H1 (cell line): Measurements from ENCODE around the gene AMN. TPM values are rescaled to one million over a fixed set of nuclear protein-coding genes. Genes with fewer than 3 reads are reported as not detected.

Source experiments
- CTCF ChIA-PET: fragments of 300-600 bp; sonication (Branson Sonifier 250); formaldehyde crosslinking; loops from one replicate; lab custom pipeline; 2021; ENCODE audit not compliant: partially characterized antibody; lab: Charles Lee
- POLR2A ChIA-PET: fragments of 300-600 bp; sonication (Branson Sonifier 250); formaldehyde crosslinking; loops from one replicate; lab custom pipeline; 2021; ENCODE audit warnings: inconsistent platforms; ENCODE audit not compliant: partially characterized antibody; lab: Charles Lee
- DNase-seq, 2 experiments: peaks; one replicate each; pipeline versions ENCODE4 v3.0.0 to v3.0.0-alpha.2; 2010 to 2022; ENCODE audit warnings: low spot score in 2 of 2, low read depth in 1 of 2, mixed read lengths in 1 of 2
- FAIRE-seq: peaks from 2 replicates; lab custom pipeline; 2011; peaks lifted over from hg19 to GRCh38; lab: Jason Lieb, UNC
- H2AFZ ChIP-seq: 2 replicates; pipeline ENCODE4 v1.8.1; 2012; ENCODE audit warnings: low read length, inconsistent platforms
- H2AK5ac ChIP-seq: 2 replicates; pipeline ENCODE4 v1.6.1; 2013; ENCODE audit warnings: low read depth, low read length
- H2BK120ac ChIP-seq: replicated peaks from 2 replicates; pipeline ENCODE3; 2013; ENCODE audit warnings: low read depth, low read length, inconsistent platforms
- H2BK12ac ChIP-seq: 2 replicates; pipeline ENCODE4 v1.6.1; 2013; ENCODE audit warnings: low read depth, low read length
- H2BK15ac ChIP-seq: 2 replicates; pipeline ENCODE4 v1.6.1; 2013; ENCODE audit warnings: low read length
- H2BK20ac ChIP-seq: 2 replicates; pipeline ENCODE4 v1.6.1; 2013; ENCODE audit warnings: low read length
- H2BK5ac ChIP-seq: 2 replicates; pipeline ENCODE4 v1.6.1; 2013; ENCODE audit warnings: low read depth, low read length
- H3K14ac ChIP-seq: 2 replicates; pipeline ENCODE4 v1.6.1; 2013; ENCODE audit warnings: inconsistent platforms; ENCODE audit not compliant: insufficient read length
- H3K18ac ChIP-seq: 2 replicates; pipeline ENCODE4 v1.6.1; 2013; ENCODE audit warnings: low read length; ENCODE audit errors: extremely low read depth
- H3K23ac ChIP-seq: 2 replicates; pipeline ENCODE4 v1.6.1; 2013; ENCODE audit warnings: inconsistent platforms; ENCODE audit not compliant: insufficient read length
- H3K23me2 ChIP-seq: 2 replicates; pipeline ENCODE4 v1.6.1; 2013; ENCODE audit warnings: low read depth, low read length
- H3K27ac ChIP-seq: 2 replicates; pipeline ENCODE4 v1.6.1; 2011; ENCODE audit warnings: low read depth, low read length, inconsistent platforms
- H3K27me3 ChIP-seq, 4 experiments: replicated peaks in 1 of 4; 1 replicate in 1 of 4; 2 replicates in 3 of 4; pipeline versions ENCODE4 v1.6.1 to v1.8.1; 2011 to 2013; ENCODE audit warnings: low read length in 3 of 4, mild to moderate bottlenecking in 3 of 4, inconsistent platforms in 2 of 4, mixed read lengths in 2 of 4, moderate library complexity in 1 of 4; ENCODE audit not compliant: control insufficient read depth in 3 of 4, insufficient read depth in 3 of 4; ENCODE audit errors: extremely low read depth in 1 of 4
- H3K36me3 ChIP-seq, 4 experiments: 2 replicates each; pipeline versions ENCODE4 v1.6.1 to v1.8.1; 2011 to 2013; ENCODE audit warnings: mild to moderate bottlenecking in 4 of 4, low read length in 3 of 4, moderate library complexity in 2 of 4, control low read depth in 1 of 4, inconsistent platforms in 1 of 4; ENCODE audit not compliant: insufficient read depth in 4 of 4, control insufficient read depth in 2 of 4
- H3K4ac ChIP-seq: replicated peaks from 2 replicates; pipeline ENCODE3; 2013; ENCODE audit warnings: low read length, low read depth, mixed read lengths, inconsistent platforms; ENCODE audit not compliant: insufficient read length
- H3K4me1 ChIP-seq, 4 experiments: replicated peaks in 1 of 4; 1 replicate in 1 of 4; 2 replicates in 3 of 4; pipeline versions ENCODE4 v1.6.1 to v1.8.1; 2011 to 2013; ENCODE audit warnings: low read length in 3 of 4, inconsistent platforms in 2 of 4, mixed read lengths in 1 of 4; ENCODE audit not compliant: insufficient read depth in 4 of 4, control insufficient read depth in 3 of 4
- H3K4me2 ChIP-seq, 2 experiments: 2 replicates each; pipeline versions ENCODE4 v1.6.1 to v1.8.1; 2011 to 2013; ENCODE audit warnings: low read depth in 2 of 2, low read length in 2 of 2, control low read depth in 1 of 2, inconsistent platforms in 1 of 2, mild to moderate bottlenecking in 1 of 2; ENCODE audit not compliant: insufficient read depth in 1 of 2
- H3K4me3 ChIP-seq, 4 experiments: fragments of 200-600, 300-600 bp in 1 of 4; sonication (generic), shearing (Covaris generic), sonication (Bioruptor Twin) in 1 of 4; 2 replicates each; pipeline versions ENCODE4 v1.5.1 to v1.8.1; 2011 to 2016; ENCODE audit warnings: low read length in 4 of 4, low read depth in 3 of 4, control low read depth in 2 of 4, inconsistent platforms in 2 of 4, mild to moderate bottlenecking in 2 of 4, mixed read lengths in 1 of 4, moderate library complexity in 1 of 4; ENCODE audit not compliant: insufficient read depth in 2 of 4; ENCODE audit errors: extremely low read depth in 1 of 4
- H3K56ac ChIP-seq: replicated peaks from 2 replicates; pipeline ENCODE3; 2013; ENCODE audit warnings: low read depth, mild to moderate bottlenecking, mixed read lengths, low read length, inconsistent platforms; ENCODE audit not compliant: insufficient read length
- H3K79me1 ChIP-seq: 2 replicates; pipeline ENCODE4 v1.6.1; 2013; ENCODE audit warnings: low read depth, low read length, control low read depth
- H3K79me2 ChIP-seq, 2 experiments: 2 replicates each; pipeline versions ENCODE4 v1.6.1 to v1.8.1; 2012 to 2013; ENCODE audit warnings: low read length in 2 of 2, mild to moderate bottlenecking in 2 of 2, inconsistent platforms in 1 of 2; ENCODE audit not compliant: insufficient read depth in 2 of 2, control insufficient read depth in 1 of 2
- H3K9ac ChIP-seq, 4 experiments: replicated peaks in 1 of 4; 1 replicate in 1 of 4; 2 replicates in 3 of 4; pipeline versions ENCODE4 v1.6.1 to v1.8.1; 2011 to 2013; ENCODE audit warnings: low read depth in 3 of 4, low read length in 3 of 4, control low read depth in 2 of 4, mild to moderate bottlenecking in 2 of 4, moderate library complexity in 2 of 4, inconsistent platforms in 1 of 4; ENCODE audit errors: extremely low read depth in 1 of 4
- H3K9me3 ChIP-seq, 2 experiments: 2 replicates each; pipeline versions ENCODE4 v1.6.1 to v1.8.1; 2012 to 2013; ENCODE audit warnings: mild to moderate bottlenecking in 2 of 2, moderate library complexity in 2 of 2, control low read depth in 1 of 2, inconsistent platforms in 1 of 2, low read depth in 1 of 2, low read length in 1 of 2, mixed read lengths in 1 of 2; ENCODE audit not compliant: insufficient read depth in 2 of 2
- H4K20me1 ChIP-seq, 2 experiments: replicated peaks in 1 of 2; 2 replicates each; pipeline versions ENCODE3 to v1.8.1; 2011 to 2013; ENCODE audit warnings: inconsistent platforms in 2 of 2, low read length in 2 of 2, mild to moderate bottlenecking in 1 of 2; ENCODE audit not compliant: insufficient read depth in 2 of 2, control insufficient read depth in 1 of 2
- H4K5ac ChIP-seq: 2 replicates; pipeline ENCODE4 v1.6.1; 2013; ENCODE audit warnings: low read length, low read depth, mixed read lengths, inconsistent platforms; ENCODE audit not compliant: insufficient read length
- H4K8ac ChIP-seq: 2 replicates; pipeline ENCODE4 v1.8.0; 2013; ENCODE audit warnings: mild to moderate bottlenecking, moderate library complexity, low read length, inconsistent platforms; ENCODE audit not compliant: insufficient read depth; ENCODE audit errors: extremely low read depth
- H4K91ac ChIP-seq: replicated peaks from 2 replicates; pipeline ENCODE3; 2013; ENCODE audit warnings: low read length, mixed read lengths, inconsistent platforms; ENCODE audit not compliant: insufficient read length
- CTBP2 ChIP-seq: IDR thresholded peaks from 2 replicates; pipeline ENCODE4 v1.7.0; 2011; ENCODE audit warnings: borderline replicate concordance, mild to moderate bottlenecking, moderate library complexity, mixed read lengths, low read length; ENCODE audit not compliant: insufficient read depth, insufficient read length
- HDAC2 ChIP-seq, 2 experiments: fragments of 300-600 bp in 1 of 2; sonication (generic) in 1 of 2; IDR thresholded peaks; 2 replicates each; pipeline ENCODE4 v1.6.1; 2011 to 2012; ENCODE audit warnings: low read depth in 2 of 2, low read length in 2 of 2, mild to moderate bottlenecking in 2 of 2, moderate library complexity in 2 of 2, borderline replicate concordance in 1 of 2, inconsistent platforms in 1 of 2
- POLR2A ChIP-seq, 2 experiments: IDR thresholded peaks; 1 replicate in 1 of 2; 2 replicates in 1 of 2; pipeline ENCODE4 v1.6.1; 2011; ENCODE audit warnings: low read depth in 2 of 2, low read length in 2 of 2, mild to moderate bottlenecking in 2 of 2; ENCODE audit errors: control extremely low read depth in 1 of 2
- RNF2 ChIP-seq: fragments of 200-900, 300-1000 bp; sonication (generic); IDR thresholded peaks from 2 replicates; pipeline ENCODE4 v1.7.1; 2016; ENCODE audit warnings: borderline replicate concordance, low read depth, mild to moderate bottlenecking, antibody characterized with exemption, low read length; ENCODE audit not compliant: poor library complexity, severe bottlenecking; ENCODE audit errors: missing control alignments
- SIN3A ChIP-seq, 2 experiments: IDR thresholded peaks in 1 of 2; conservative IDR thresholded peaks in 1 of 2; 2 replicates each; pipeline ENCODE4 v1.6.1; 2011 to 2012; ENCODE audit warnings: low read length in 2 of 2, improper control_type of control experiment in 1 of 2, low read depth in 1 of 2, mild to moderate bottlenecking in 1 of 2
- SIX5 ChIP-seq: IDR thresholded peaks from 2 replicates; pipeline ENCODE4 v1.6.1; 2011; ENCODE audit warnings: mild to moderate bottlenecking, low read depth, low read length
- SP4 ChIP-seq: IDR thresholded peaks from 2 replicates; pipeline ENCODE4 v1.6.1; 2012; ENCODE audit warnings: low read length, inconsistent platforms
- YY1 ChIP-seq: IDR thresholded peaks from 2 replicates; pipeline ENCODE4 v1.6.1; 2011; ENCODE audit warnings: low read depth, mild to moderate bottlenecking, low read length
- WGBS, 2 experiments: shearing (Covaris generic) in 1 of 2; methylation state at CpG; one replicate each; pipeline versions ENCODE4 v1.1.6 to v1.1.7; 2013 to 2015; ENCODE audit warnings: low lambda C conversion rate in 2 of 2, mixed read lengths in 2 of 2, inconsistent platforms in 1 of 2, low coverage in 1 of 2, missing lambda C conversion rate in 1 of 2; ENCODE audit not compliant: insufficient replicate concordance in 2 of 2, insufficient coverage in 1 of 2, insufficient read length in 1 of 2; ENCODE audit errors: extremely low coverage in 1 of 2, missing lambda C conversion rate in 1 of 2; 5-methylcytosine and 5-hydroxymethylcytosine counted together
- polyA plus RNA-seq, 7 experiments: library from polyadenylated mRNA; depleted of rRNA in 3 of 7; stranded (reverse) in 5 of 7; unstranded in 2 of 7; fragments of >200 nt in 5 of 7; fragments of 200-250 nt in 2 of 7; gene quantifications; 1 replicate in 5 of 7; 2 replicates in 1 of 7; 4 replicates in 1 of 7; pipeline versions ENCODE4 v1.2.1 to v1.2.3, GENCODE V29; 2011 to 2013; ENCODE audit warnings: missing spikeins in 2 of 7, mixed read lengths in 2 of 7
- total RNA-seq: library from RNA; stranded (reverse); fragmentation: NEBNext Ultra II Directional; extraction: Animal tissue kit (Norgen Biotek cat#: 25700); gene quantifications from 2 replicates; pipeline ENCODE4 v1.2.1, GENCODE V29; 2021

AMN gene
- total and polyA plus RNA-seq, 2 of the 8 experiments (the other 6 are each of a cell fraction or from before 2014, with no cell fraction given), result 0.77 to 1.5 TPM

GRCh38 chr14:102962111-102962627, 39.7 kb downstream of the AMN start:
- Histone ChIP-seq H3K4me3 (no peak overlapping the region), H4K5ac (no peak overlapping the region), H3K27ac (no peak overlapping the region), H4K91ac (no peak overlapping the region), H3K79me2 (no peaks in the 10 kb centered on the region), H4K20me1 (peaks cover 2 to 3% of the 10 kb centered on the region in 2 experiments), H3K23me2 (no peaks in the 10 kb centered on the region), H3K4me1 (no peaks in the 10 kb centered on the region), H2BK120ac (no peak overlapping the region), H2BK12ac (no peak overlapping the region), H3K9me3 (no peaks in the 10 kb centered on the region), H3K79me1 (no peaks in the 10 kb centered on the region; the same call in 1 of the 2 replicates), H3K27me3 (no peaks in the 10 kb centered on the region), H4K8ac (no peak overlapping the region; the same call in 1 of the 2 replicates), H3K9ac (no peak overlapping the region), H3K4me2 (no peak overlapping the region), H3K18ac (no peak overlapping the region), H2BK15ac (no peak overlapping the region), H3K36me3 (peaks cover 12 to 69% (median 52%) of the 10 kb centered on the region in 4 experiments; a peak in 7 of 8 replicates), H2BK20ac (no peak overlapping the region), H2AFZ (no peak overlapping the region), H2AK5ac (no peak overlapping the region), H3K4ac (no peak overlapping the region), H3K23ac (no peak overlapping the region), H2BK5ac (no peak overlapping the region), H3K14ac (no peak overlapping the region), H3K56ac (no peak overlapping the region)
- ChIA-PET CTCF (interaction anchor here (0.9 kb wide), 1 partner anchor 10 kb away, joined by 3 read pairs; no protein-coding TSS in a partner anchor), POLR2A (no interaction called here)
- TF ChIP-seq CTBP2 (no peak), SIX5 (no peak), SIN3A (conservative IDR thresholded peaks at IDR 0.05 in 1 of 2, IDR thresholded peaks at IDR 0.05 in 1 of 2; ENCODE audit: low read depth in 1 of 2, low read length in 2 of 2) (no peak), RNF2 (no peak), YY1 (no peak), HDAC2 (IDR thresholded peaks at IDR 0.05; ENCODE audit: borderline replicate concordance in 1 of 2, low read depth in 2 of 2, low read length in 2 of 2) (no peak), SP4 (no peak), POLR2A (IDR thresholded peaks at IDR 0.05; ENCODE audit: control extremely low read depth in 1 of 2, low read depth in 2 of 2, low read length in 2 of 2) (no peak)
- 88% methylated on average over 9 of the region's 9 CpGs; no CpG with 5 or more reads in 1 of the 2 experiments for WGBS, 2 experiments
- no peak for DNase-seq
- FAIRE-seq, result no peak
